ENCODE results near the gene WDR70. TPM values are rescaled to one million over a fixed set of nuclear protein-coding genes. Genes with fewer than 3 reads are reported as not detected.

WDR70 gene
- total and polyA plus RNA-seq, 2 of the 8 experiments (the other 6 are each of a cell fraction or from before 2014, with no cell fraction given) = 10.6 to 37.4 TPM

GRCh38 chr5:37714756-37715155 lies 335.6 kb downstream of the WDR70 start:
- Histone ChIP-seq H3K56ac (replicated peaks; ENCODE audit: insufficient read length, low read depth, low read length) (no peak overlapping the region), H4K91ac (replicated peaks; ENCODE audit: insufficient read length, low read length) (no peak overlapping the region), H2AK5ac (ENCODE audit: low read depth, low read length) (no peak overlapping the region), H4K20me1 (replicated peaks in 1 of 2; ENCODE audit: control insufficient read depth in 1 of 2, insufficient read depth in 2 of 2, low read length in 2 of 2) (no peaks in the 10 kb centered on the region), H3K18ac (ENCODE audit: extremely low read depth, low read length) (no peak overlapping the region), H4K8ac (ENCODE audit: extremely low read depth, insufficient read depth, low read length) (no peak overlapping the region), H4K5ac (ENCODE audit: insufficient read length, low read depth, low read length) (no peak overlapping the region), H3K4me2 (ENCODE audit: insufficient read depth in 1 of 2, low read depth in 2 of 2, low read length in 2 of 2) (no peak overlapping the region), H2AFZ (ENCODE audit: low read length) (no peak overlapping the region), H3K14ac (ENCODE audit: insufficient read length) (no peak overlapping the region), H3K23ac (ENCODE audit: insufficient read length) (no peak overlapping the region), H3K4ac (replicated peaks; ENCODE audit: insufficient read length, low read depth, low read length) (no peak overlapping the region), H3K4me3 (ENCODE audit: extremely low read depth in 1 of 4, insufficient read depth in 2 of 4, low read depth in 3 of 4, low read length in 4 of 4) (no peak overlapping the region), H3K79me1 (ENCODE audit: low read depth, low read length) (no peaks in the 10 kb centered on the region), H3K79me2 (ENCODE audit: control insufficient read depth in 1 of 2, insufficient read depth in 2 of 2, low read length in 2 of 2) (no peaks in the 10 kb centered on the region), H3K4me1 (replicated peaks in 1 of 4; ENCODE audit: control insufficient read depth in 3 of 4, insufficient read depth in 4 of 4, low read length in 3 of 4) (no peaks in the 10 kb centered on the region), H2BK12ac (ENCODE audit: low read depth, low read length) (no peak overlapping the region), H3K9ac (replicated peaks in 1 of 4; ENCODE audit: extremely low read depth in 1 of 4, low read depth in 3 of 4, low read length in 3 of 4) (no peak overlapping the region), H3K23me2 (ENCODE audit: low read depth, low read length) (no peaks in the 10 kb centered on the region), H3K27ac (ENCODE audit: low read depth, low read length) (no peak overlapping the region), H3K9me3 (ENCODE audit: insufficient read depth in 2 of 2, low read depth in 1 of 2, low read length in 1 of 2) (no peaks in the 10 kb centered on the region), H2BK20ac (ENCODE audit: low read length) (no peak overlapping the region), H3K27me3 (replicated peaks in 1 of 4; ENCODE audit: control insufficient read depth in 3 of 4, extremely low read depth in 1 of 4, insufficient read depth in 3 of 4, low read length in 3 of 4) (no peaks in the 10 kb centered on the region), H2BK120ac (replicated peaks; ENCODE audit: low read depth, low read length) (no peak overlapping the region), H2BK15ac (ENCODE audit: low read length) (no peak overlapping the region), H2BK5ac (ENCODE audit: low read depth, low read length) (no peak overlapping the region), H3K36me3 (ENCODE audit: control insufficient read depth in 2 of 4, insufficient read depth in 4 of 4, low read length in 3 of 4) (no peaks in the 10 kb centered on the region)
- DNase-seq (ENCODE audit: low read depth in 1 of 2, low spot score in 2 of 2) (no peak), FAIRE-seq (no peak)
- ChIA-PET CTCF (ENCODE audit: partially characterized antibody) (interaction anchor here (4.9 kb wide), 1 partner anchor 9 kb away, joined by 37 read pairs; no protein-coding TSS in a partner anchor), POLR2A (ENCODE audit: partially characterized antibody) (no interaction called here)
- TF ChIP-seq CTCF (IDR thresholded peaks at IDR 0.05; ENCODE audit: control extremely low read depth in 1 of 3, insufficient read depth in 1 of 3, low read depth in 1 of 3, low read length in 3 of 3) = no peak
